ENCODE data around the gene TNFRSF17.

DNA sequence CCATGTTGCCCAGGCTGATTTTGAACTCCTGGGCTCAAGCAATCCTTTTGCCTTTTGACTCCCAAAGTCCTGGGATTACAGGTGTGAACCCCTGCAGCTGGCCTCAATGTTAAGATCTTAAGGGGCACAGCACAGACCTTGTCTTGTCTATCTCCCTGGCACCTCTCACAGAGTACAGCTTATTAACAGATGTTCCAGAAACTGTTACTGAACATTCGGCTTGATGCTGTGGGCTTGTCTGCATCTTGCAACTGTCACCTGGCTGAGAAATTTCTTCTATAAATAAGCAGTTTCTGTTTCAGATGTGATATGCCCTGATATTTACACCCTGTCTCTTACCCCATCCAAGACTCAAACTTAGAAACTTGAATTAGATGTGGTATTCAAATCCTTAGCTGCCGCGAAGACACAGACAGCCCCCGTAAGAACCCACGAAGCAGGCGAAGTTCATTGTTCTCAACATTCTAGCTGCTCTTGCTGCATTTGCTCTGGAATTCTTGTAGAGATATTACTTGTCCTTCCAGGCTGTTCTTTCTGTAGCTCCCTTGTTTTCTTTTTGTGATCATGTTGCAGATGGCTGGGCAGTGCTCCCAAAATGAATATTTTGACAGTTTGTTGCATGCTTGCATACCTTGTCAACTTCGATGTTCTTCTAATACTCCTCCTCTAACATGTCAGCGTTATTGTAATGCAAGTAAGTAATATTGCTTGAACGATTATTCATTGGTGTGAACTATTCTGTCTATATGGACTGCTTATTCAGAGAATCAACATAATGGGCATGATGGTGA is at the start of gene TNFRSF17:
- no peak for TF ChIP-seq POLR2A (IDR thresholded peaks at IDR 0.05)
- TF ChIP-seq, protein P1, sequence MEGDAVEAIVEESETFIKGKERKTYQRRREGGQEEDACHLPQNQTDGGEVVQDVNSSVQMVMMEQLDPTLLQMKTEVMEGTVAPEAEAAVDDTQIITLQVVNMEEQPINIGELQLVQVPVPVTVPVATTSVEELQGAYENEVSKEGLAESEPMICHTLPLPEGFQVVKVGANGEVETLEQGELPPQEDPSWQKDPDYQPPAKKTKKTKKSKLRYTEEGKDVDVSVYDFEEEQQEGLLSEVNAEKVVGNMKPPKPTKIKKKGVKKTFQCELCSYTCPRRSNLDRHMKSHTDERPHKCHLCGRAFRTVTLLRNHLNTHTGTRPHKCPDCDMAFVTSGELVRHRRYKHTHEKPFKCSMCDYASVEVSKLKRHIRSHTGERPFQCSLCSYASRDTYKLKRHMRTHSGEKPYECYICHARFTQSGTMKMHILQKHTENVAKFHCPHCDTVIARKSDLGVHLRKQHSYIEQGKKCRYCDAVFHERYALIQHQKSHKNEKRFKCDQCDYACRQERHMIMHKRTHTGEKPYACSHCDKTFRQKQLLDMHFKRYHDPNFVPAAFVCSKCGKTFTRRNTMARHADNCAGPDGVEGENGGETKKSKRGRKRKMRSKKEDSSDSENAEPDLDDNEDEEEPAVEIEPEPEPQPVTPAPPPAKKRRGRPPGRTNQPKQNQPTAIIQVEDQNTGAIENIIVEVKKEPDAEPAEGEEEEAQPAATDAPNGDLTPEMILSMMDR (IDR thresholded peaks at IDR 0.05) = no peak

Measured in tibial nerve (tissue), 3 donors.